Pancreas (tissue), 10 donors: ENCODE results near the gene EIF3K. TPM values are rescaled to one million over a fixed set of nuclear protein-coding genes. Genes with fewer than 3 reads are reported as not detected.

Source experiments
- ATAC-seq, 4 donors: fragments of 200-7000 bp; cut with Tn5 transposase; one replicate each; pipeline versions ENCODE4 v1.8.0 to v1.9.1; 2020; ENCODE audit warnings: mild to moderate bottlenecking in 4 of 4, moderate library complexity in 4 of 4
- DNase-seq, 6 donors: peaks; one replicate each; pipeline ENCODE4 v3.0.0-alpha.2; 2020
- FAIRE-seq: peaks from 2 replicates; lab custom pipeline; 2012; peaks lifted over from hg19 to GRCh38; lab: Jason Lieb, UNC
- H3K27ac ChIP-seq, 4 donors: fragments of 200-600 bp; sonication (generic); 1 replicate in 3 of 4; 2 replicates in 1 of 4; pipeline versions ENCODE4 v1.5.0 to v1.8.0; 2020
- H3K27me3 ChIP-seq, 4 donors: fragments of 200-600 bp; one replicate each; pipeline ENCODE4 v1.8.0; 2021
- H3K36me3 ChIP-seq, 3 donors: fragments of 200-600 bp; sonication (generic) in 1 of 3; one replicate each; pipeline versions ENCODE4 v1.5.0 to v1.8.0; 2020 to 2021
- H3K4me1 ChIP-seq, 3 donors: fragments of 200-600 bp; one replicate each; pipeline ENCODE4 v1.8.0; 2021
- H3K4me3 ChIP-seq, 4 donors: fragments of 200-600 bp; sonication (generic) in 2 of 4; one replicate each; pipeline versions ENCODE4 v1.5.0 to v1.8.0; 2020 to 2021
- H3K9me3 ChIP-seq, 4 donors: fragments of 200-600 bp; one replicate each; pipeline ENCODE4 v1.8.0; 2021
- CTCF ChIP-seq, 4 donors: fragments of 200-600 bp; sonication (generic) in 3 of 4; IDR thresholded peaks; one replicate each; pipeline versions ENCODE4 v1.5.0 to v1.8.0; 2021; ENCODE audit warnings: antibody characterized with exemption in 4 of 4
- WGBS, 2 donors: extraction: QIAGEN DNeasy Blood & Tissue Kit; methylation state at CpG; one replicate each; pipeline ENCODE4 v1.1.7; 2013; 5-methylcytosine and 5-hydroxymethylcytosine counted together
- intact Hi-C, 3 donors: fragments of 100-400 bp; cut with DNase I; formaldehyde crosslinking; loops; one replicate each; pipeline versions ENCODE4 v1.11.1 to v1.14.2; 2022
- polyA plus RNA-seq, 2 donors: library from polyadenylated mRNA; stranded (reverse); fragments of 200-250 nt; gene quantifications; one replicate each; pipeline ENCODE4 v1.2.3, GENCODE V29; 2013
- total RNA-seq, 6 donors: library from RNA; stranded (reverse); fragmentation: NEBNext Ultra II Directional in 4 of 6; extraction: Animal tissue kit (Norgen Biotek cat#: 25700) in 4 of 6; gene quantifications; one replicate each; pipeline versions ENCODE4 v1.2.1 to v1.2.4, GENCODE V29; 2021 to 2023
- donor health status: healthy with polysubstance abuse.
- donor health status: DM: no; HTN: no; CAD: no; lungs with moderate emphysema.
- donor health status: DM: no; HTN: no; CAD: no.
- donor health status: control.
- donor health status: control.
- donor health status: Bipolar disorder and iron deficiency.
- donor health status: DM: yes; HTN: yes; CAD: no.
- donor health status: DM: no; HTN: no; CAD: no.
- donor health status: DM: no; HTN: no; CAD: no.
- donor health status: DM: yes; HTN: yes; CAD: no.

The EIF3K gene
- total and polyA plus RNA-seq, 8 donors: 93.5 to 162 (median 131) TPM

- no peak for TF ChIP-seq CTCF (IDR thresholded peaks at IDR 0.05)
- DNase-seq: no peak
- no peaks in the 10 kb centered on the region for H3K27me3 ChIP-seq
- no peak for FAIRE-seq
- ATAC-seq: peak in 3 of 4 donors; percentile 6 to 21 (median 18)
- H3K4me1 ChIP-seq: peaks cover 60 to 72% (median 62%) of the 10 kb centered on the region in 3 donors
- intact Hi-C loops: no loop called here
- H3K27ac ChIP-seq: peak overlapping the region in 2 of 4 donors; percentile 9 to 68
- no peaks in the 10 kb centered on the region for H3K36me3 ChIP-seq
- no peaks in the 10 kb centered on the region for H3K9me3 ChIP-seq
- 67 to 69% methylated on average over 16 of the region's 16 CpGs for WGBS, 2 donors
- no peak overlapping the region for H3K4me3 ChIP-seq
These were observed 55.6 kb downstream of the EIF3K start for GRCh38 chr19:38674388-38675171.

GRCh38 chr19:38675611-38676010, 56.6 kb downstream of the EIF3K start:
- DNase-seq: peak in 1 of 6 donors; percentile 29
- H3K36me3 ChIP-seq: no peaks in the 10 kb centered on the region
- no peaks in the 10 kb centered on the region for H3K9me3 ChIP-seq
- intact Hi-C loops: no loop called here
- H3K4me3 ChIP-seq: no peak overlapping the region
- no peaks in the 10 kb centered on the region for H3K27me3 ChIP-seq
- no peak for FAIRE-seq
- TF ChIP-seq CTCF (IDR thresholded peaks at IDR 0.05): no peak
- peak overlapping the region in 3 of 4 donors; percentile 2 to 68 (median 13) for H3K27ac ChIP-seq
- ATAC-seq: no peak
- H3K4me1 ChIP-seq: peaks cover 57 to 62% (median 61%) of the 10 kb centered on the region in 3 donors
- 88 to 96% methylated on average over 5 of the region's 5 CpGs for WGBS, 2 donors

- no peaks in the 10 kb centered on the region for H3K9me3 ChIP-seq
- H3K4me1 ChIP-seq: peaks cover 53 to 60% (median 57%) of the 10 kb centered on the region in 3 donors
- no peaks in the 10 kb centered on the region for H3K36me3 ChIP-seq
- DNase-seq: peak in 1 of 6 donors; percentile 21
- no peak for FAIRE-seq
- WGBS, 2 donors: 65 to 67% methylated on average over 13 of the region's 13 CpGs
- H3K4me3 ChIP-seq: no peak overlapping the region
- no peak for TF ChIP-seq CTCF (IDR thresholded peaks at IDR 0.05)
- intact Hi-C loops: no loop called here
- H3K27ac ChIP-seq: peak overlapping the region in 3 of 4 donors; percentile 2 to 99 (median 13)
- ATAC-seq: peak in 2 of 4 donors; percentile 9 to 10
- H3K27me3 ChIP-seq: no peaks in the 10 kb centered on the region
These were observed 57.3 kb downstream of the EIF3K start for GRCh38 chr19:38676023-38676877.

- peak overlapping the region in 3 of 4 donors; percentile 2 to 99 (median 13) for H3K27ac ChIP-seq
- ATAC-seq: no peak
- no peak overlapping the region for H3K4me3 ChIP-seq
- TF ChIP-seq CTCF (IDR thresholded peaks at IDR 0.05): no peak
- FAIRE-seq: no peak
- H3K27me3 ChIP-seq: no peaks in the 10 kb centered on the region
- DNase-seq: no peak
- no peaks in the 10 kb centered on the region for H3K36me3 ChIP-seq
- WGBS, 2 donors: 78 to 83% methylated on average over 11 of the region's 11 CpGs
- intact Hi-C loops: no loop called here
- no peaks in the 10 kb centered on the region for H3K9me3 ChIP-seq
- H3K4me1 ChIP-seq: peaks cover 45 to 58% (median 52%) of the 10 kb centered on the region in 3 donors
These were observed 58.1 kb downstream of the EIF3K start for GRCh38 chr19:38676878-38677646.
